22Rv1 (cell line): ENCODE results near the gene SH3D19.

Experiments
- H3K27ac ChIP-seq: fragments of 450-650 bp; 2 replicates; pipeline ENCODE4 v1.5.1; 2017
- ZFX ChIP-seq: fragments of 450-650 bp; IDR thresholded peaks from 2 replicates; pipeline ENCODE4 v1.6.1; 2017; ENCODE audit warnings: antibody characterized with exemption, borderline replicate concordance
- TF ChIP-seq, protein P1 (sequence below): fragments of 450-650 bp; IDR thresholded peaks from 2 replicates; pipeline ENCODE4 v1.5.1; 2017; ENCODE audit warnings: mild to moderate bottlenecking

SH3D19 gene

GRCh38 chr4:151251603-151252304 is 73.7 kb downstream of the SH3D19 start:
- H3K27ac ChIP-seq, result no peak overlapping the region
- TF ChIP-seq, protein P1, sequence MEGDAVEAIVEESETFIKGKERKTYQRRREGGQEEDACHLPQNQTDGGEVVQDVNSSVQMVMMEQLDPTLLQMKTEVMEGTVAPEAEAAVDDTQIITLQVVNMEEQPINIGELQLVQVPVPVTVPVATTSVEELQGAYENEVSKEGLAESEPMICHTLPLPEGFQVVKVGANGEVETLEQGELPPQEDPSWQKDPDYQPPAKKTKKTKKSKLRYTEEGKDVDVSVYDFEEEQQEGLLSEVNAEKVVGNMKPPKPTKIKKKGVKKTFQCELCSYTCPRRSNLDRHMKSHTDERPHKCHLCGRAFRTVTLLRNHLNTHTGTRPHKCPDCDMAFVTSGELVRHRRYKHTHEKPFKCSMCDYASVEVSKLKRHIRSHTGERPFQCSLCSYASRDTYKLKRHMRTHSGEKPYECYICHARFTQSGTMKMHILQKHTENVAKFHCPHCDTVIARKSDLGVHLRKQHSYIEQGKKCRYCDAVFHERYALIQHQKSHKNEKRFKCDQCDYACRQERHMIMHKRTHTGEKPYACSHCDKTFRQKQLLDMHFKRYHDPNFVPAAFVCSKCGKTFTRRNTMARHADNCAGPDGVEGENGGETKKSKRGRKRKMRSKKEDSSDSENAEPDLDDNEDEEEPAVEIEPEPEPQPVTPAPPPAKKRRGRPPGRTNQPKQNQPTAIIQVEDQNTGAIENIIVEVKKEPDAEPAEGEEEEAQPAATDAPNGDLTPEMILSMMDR, result no peak
- TF ChIP-seq ZFX, result no peak

GRCh38 chr4:151250706-151251105 is 74.7 kb downstream of the SH3D19 start:
- H3K27ac ChIP-seq, result no peak overlapping the region
- TF ChIP-seq ZFX, result no peak
- TF ChIP-seq, protein P1, result no peak

GRCh38 chr4:151248519-151248918 is 76.9 kb downstream of the SH3D19 start:
- TF ChIP-seq, protein P1, result no peak
- TF ChIP-seq ZFX, result no peak
- H3K27ac ChIP-seq, result no peak overlapping the region

- no peak overlapping the region for H3K27ac ChIP-seq
- no peak for TF ChIP-seq ZFX
- TF ChIP-seq, protein P1, result no peak
Observed at GRCh38 chr4:151247395-151247794, 78.0 kb downstream of the SH3D19 start.

GRCh38 chr4:151246742-151247141 is 78.7 kb downstream of the SH3D19 start:
- H3K27ac ChIP-seq, result no peak overlapping the region

DNA sequence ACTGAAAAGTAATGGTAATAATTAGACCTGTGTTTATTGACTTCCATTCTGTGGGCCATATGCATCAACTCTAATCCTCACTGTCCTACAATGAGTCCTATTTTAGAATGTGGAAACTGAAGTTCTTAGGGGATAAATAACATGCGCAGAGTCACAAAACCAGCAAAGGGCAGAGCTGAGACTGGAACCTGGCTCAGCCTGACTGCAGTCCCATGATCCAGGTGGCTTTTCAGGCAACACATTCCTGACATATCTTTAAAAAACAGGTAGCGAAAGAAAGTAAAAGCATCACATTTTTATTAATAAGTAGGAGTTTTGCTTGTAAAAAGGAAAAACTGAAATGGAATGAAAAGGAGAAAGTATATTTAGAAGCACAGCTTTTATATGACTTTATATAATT is 83.1 kb downstream of the SH3D19 start:
- no peak overlapping the region for H3K27ac ChIP-seq
- no peak for TF ChIP-seq ZFX

More at GRCh38 chr4:151246742-151247141, 78.7 kb downstream of the SH3D19 start:
- TF ChIP-seq, protein P1, result no peak
- no peak for TF ChIP-seq ZFX

DNA sequence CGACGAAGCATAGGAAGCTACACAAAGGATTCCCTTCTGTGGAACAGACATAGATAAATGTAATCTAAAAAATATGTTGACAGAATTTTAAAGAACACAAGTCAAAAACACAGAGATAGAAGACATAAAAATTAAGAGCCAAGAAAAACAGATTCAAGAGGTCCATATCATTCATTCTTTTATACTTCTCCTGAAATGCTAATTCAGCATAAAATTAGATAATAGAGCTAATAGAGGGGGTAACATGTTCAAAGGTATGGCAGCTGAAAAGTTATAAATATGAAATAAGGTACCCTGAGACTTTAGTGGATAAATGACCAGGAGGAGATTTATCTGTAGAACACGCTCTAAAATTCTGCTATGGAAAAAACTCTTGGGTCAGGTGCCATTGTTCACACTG is 85.8 kb downstream of the SH3D19 start:
- H3K27ac ChIP-seq, result no peak overlapping the region
- no peak for TF ChIP-seq ZFX
- TF ChIP-seq, protein P1, result no peak

DNA sequence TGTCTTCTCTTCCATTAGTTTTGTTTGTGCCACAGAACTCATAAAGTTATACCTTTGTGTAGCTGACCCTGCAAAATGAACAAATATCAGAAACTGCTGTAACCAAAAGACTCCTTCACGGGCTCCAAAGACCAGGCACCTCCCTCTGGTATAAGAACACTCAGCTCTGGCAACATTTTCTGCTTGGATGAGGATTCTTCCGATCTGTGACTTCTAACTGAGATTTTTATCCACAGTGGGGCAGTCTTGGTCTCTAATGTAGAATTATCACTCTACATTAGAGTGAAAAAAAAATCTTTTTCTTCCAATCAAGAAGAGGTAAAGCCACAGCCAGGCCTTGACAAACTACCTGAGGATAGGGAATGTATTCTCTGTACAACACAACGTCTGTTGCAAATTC is 86.9 kb downstream of the SH3D19 start:
- no peak for TF ChIP-seq ZFX
- TF ChIP-seq, protein P1, result no peak
- H3K27ac ChIP-seq, result no peak overlapping the region
